ENCODE results near the gene CATSPERE. TPM values are rescaled to one million over a fixed set of nuclear protein-coding genes. Genes with fewer than 3 reads are reported as not detected.

Gene CATSPERE
- total RNA-seq, 2 experiments from 2014 or later: 0.30 to 0.44 TPM

GRCh38 chr1:244436336-244437085 lies 24.6 kb upstream of the CATSPERE start:
- Mint-ChIP-seq H3K27ac (peak overlapping the region; percentile 58), H3K36me3 (peaks cover 36% of the 10 kb centered on the region), H3K4me3 (no peak overlapping the region), H3K9me3 (ENCODE audit: low read depth) (no peaks in the 10 kb centered on the region), H3K4me1 (peaks cover 16% of the 10 kb centered on the region), H3K27me3 (no peaks in the 10 kb centered on the region)
- ATAC-seq: no peak
- CTCF ChIA-PET: no interaction called here
- no peak for DNase-seq

DNA sequence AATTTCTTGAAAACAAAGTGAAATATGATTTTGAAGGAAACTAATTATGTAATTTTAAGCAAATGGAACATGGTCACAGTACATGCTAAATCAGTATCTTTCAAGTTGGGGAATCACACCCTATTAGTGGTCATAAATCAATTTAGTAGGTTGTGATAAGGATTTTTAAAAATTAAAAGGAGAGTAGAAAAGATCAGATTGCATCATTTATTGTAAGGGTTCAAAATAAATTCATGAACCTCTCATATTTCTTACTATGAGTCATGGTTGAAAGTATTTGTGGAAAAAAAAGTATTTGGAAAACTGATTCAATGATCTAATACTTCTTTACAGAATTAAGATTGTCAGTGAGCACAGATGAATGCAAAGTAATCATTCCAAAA lies 24.0 kb upstream of the CATSPERE start:
- peaks cover 33% of the 10 kb centered on the region for H3K36me3 Mint-ChIP-seq
- no peak overlapping the region for H3K27ac Mint-ChIP-seq
- H3K4me1 Mint-ChIP-seq: peaks cover 16% of the 10 kb centered on the region
- CTCF ChIA-PET: no interaction called here
- no peak for DNase-seq
- H3K9me3 Mint-ChIP-seq (ENCODE audit: low read depth): no peaks in the 10 kb centered on the region
- ATAC-seq: no peak
- H3K27me3 Mint-ChIP-seq: no peaks in the 10 kb centered on the region
- H3K4me3 Mint-ChIP-seq: no peak overlapping the region

GRCh38 chr1:244439391-244440032 lies 21.6 kb upstream of the CATSPERE start:
- Mint-ChIP-seq H3K27me3 (no peaks in the 10 kb centered on the region), H3K4me3 (no peak overlapping the region), H3K27ac (no peak overlapping the region), H3K9me3 (ENCODE audit: low read depth) (no peaks in the 10 kb centered on the region), H3K4me1 (peaks cover 19% of the 10 kb centered on the region), H3K36me3 (peaks cover 33% of the 10 kb centered on the region)
- no peak for DNase-seq
- CTCF ChIA-PET: no interaction called here
- no peak for ATAC-seq

DNA sequence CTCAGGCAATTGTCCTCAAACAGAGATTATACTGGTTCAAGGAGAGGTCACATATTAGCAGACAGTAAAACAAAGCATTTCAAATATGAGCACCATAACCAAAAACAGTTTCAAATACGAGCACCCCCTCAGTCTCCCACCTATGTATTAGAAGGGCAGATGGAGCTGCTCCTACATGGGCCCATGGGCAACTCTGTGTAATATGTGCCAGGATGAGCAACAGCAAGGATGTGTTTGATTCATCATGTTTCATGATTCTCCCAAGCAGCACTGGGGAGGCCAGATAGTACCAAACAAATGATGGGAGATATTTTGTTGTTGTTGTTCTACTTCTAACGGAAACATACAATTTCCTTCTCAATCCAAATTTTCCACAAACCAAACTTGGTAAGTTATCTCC lies 18.2 kb upstream of the CATSPERE start:
- Mint-ChIP-seq H3K27me3 (no peaks in the 10 kb centered on the region), H3K9me3 (ENCODE audit: low read depth) (no peaks in the 10 kb centered on the region), H3K36me3 (peaks cover 29% of the 10 kb centered on the region), H3K4me3 (no peak overlapping the region), H3K27ac (no peak overlapping the region), H3K4me1 (peaks cover 35% of the 10 kb centered on the region)
- DNase-seq (no peak), ATAC-seq (no peak)
- CTCF ChIA-PET: interaction anchor here (0.6 kb wide), 1 partner anchor 161 kb away, joined by 3 read pairs; no protein-coding TSS in a partner anchor

- DNase-seq: no peak
- no peak for ATAC-seq
- H3K27me3 Mint-ChIP-seq: no peaks in the 10 kb centered on the region
- CTCF ChIA-PET: interaction anchor here (1.2 kb wide), 1 partner anchor 17 kb away, joined by 3 read pairs; no protein-coding TSS in a partner anchor
- H3K27ac Mint-ChIP-seq: no peak overlapping the region
- H3K4me1 Mint-ChIP-seq: peaks cover 46% of the 10 kb centered on the region
- no peak overlapping the region for H3K4me3 Mint-ChIP-seq
- no peaks in the 10 kb centered on the region for H3K9me3 Mint-ChIP-seq (ENCODE audit: low read depth)
- H3K36me3 Mint-ChIP-seq: peaks cover 36% of the 10 kb centered on the region
These were observed 16.2 kb upstream of the CATSPERE start for GRCh38 chr1:244444854-244445253.

DNA sequence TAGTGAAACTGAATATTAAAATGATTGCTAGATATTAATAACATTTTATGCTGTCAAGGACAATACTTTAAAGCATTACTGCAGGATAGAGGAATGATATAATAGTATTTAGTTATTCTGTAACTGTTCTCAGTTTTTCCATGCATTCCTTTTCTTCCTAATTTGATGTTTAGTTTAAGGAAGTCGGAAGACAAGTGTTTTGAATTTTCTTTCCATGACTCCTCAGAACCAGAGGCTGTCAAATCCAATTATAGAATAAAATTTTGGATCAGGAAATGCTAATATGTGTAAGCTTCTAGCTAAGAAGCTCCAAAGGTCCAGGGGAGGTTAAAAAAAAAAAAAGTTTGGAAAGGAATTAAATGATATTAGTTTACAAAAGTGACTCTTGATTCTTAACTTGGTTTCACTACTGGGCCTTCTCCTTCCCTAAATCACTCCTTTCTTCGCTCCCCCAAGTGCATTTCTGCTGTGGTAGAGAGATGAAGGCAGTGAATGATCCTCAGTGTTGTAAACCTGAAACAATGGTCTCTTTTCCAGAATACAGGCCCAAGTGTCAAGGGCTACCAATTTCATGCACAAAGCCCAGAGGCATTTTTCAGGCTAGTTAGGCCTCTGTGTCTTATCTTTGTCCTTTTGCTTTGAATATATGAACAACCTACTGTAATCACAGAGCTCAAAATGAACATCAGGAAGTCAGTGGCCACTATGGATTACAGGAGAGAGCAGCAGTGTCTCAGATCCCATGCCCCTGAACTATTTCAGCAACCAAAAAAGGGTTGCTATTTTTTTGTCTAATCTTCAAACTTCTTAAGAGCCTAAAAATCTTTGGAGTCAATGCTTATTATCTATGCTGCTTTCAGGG lies 15.5 kb upstream of the CATSPERE start:
- Mint-ChIP-seq H3K9me3 (ENCODE audit: low read depth) (no peaks in the 10 kb centered on the region), H3K4me1 (peaks cover 52% of the 10 kb centered on the region), H3K27me3 (no peaks in the 10 kb centered on the region), H3K27ac (peak overlapping the region; percentile 74), H3K36me3 (peaks cover 40% of the 10 kb centered on the region), H3K4me3 (no peak overlapping the region)
- ATAC-seq: no peak
- CTCF ChIA-PET: interaction anchor here (0.6 to 1.2 kb wide), 3 partner anchors 18 to 467 kb away, joined by 3 read pairs; no protein-coding TSS in a partner anchor
- no peak for DNase-seq

- Mint-ChIP-seq H3K36me3 (peaks cover 41% of the 10 kb centered on the region), H3K4me3 (no peak overlapping the region), H3K4me1 (peaks cover 52% of the 10 kb centered on the region), H3K27ac (peak overlapping the region; percentile 10), H3K27me3 (no peaks in the 10 kb centered on the region), H3K9me3 (ENCODE audit: low read depth) (no peaks in the 10 kb centered on the region)
- ATAC-seq (no peak), DNase-seq (no peak)
- CTCF ChIA-PET: interaction anchor here (1.2 kb wide), 1 partner anchor 469 kb away, joined by 3 read pairs; no protein-coding TSS in a partner anchor
These were observed 14.0 kb upstream of the CATSPERE start for GRCh38 chr1:244447024-244447423.

DNA sequence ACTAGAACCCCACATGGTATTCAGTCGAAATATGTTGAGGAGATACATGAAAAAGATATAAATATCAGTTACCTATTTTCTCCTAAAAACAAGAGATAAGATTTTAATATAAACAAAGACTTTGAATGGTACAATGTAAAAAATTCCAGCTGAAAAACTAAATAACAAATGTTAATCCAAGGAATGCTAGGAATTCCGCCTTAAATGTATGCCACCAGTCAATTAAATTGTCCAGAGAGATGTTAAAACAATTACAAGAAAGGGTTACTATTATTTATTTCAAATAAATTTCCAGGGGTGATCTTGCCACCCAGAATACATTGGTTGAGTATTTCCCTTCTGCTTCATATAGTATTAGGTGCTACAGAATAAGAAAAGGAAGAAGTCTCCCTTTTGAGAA lies 13.5 kb upstream of the CATSPERE start:
- no peak overlapping the region for H3K27ac Mint-ChIP-seq
- no peaks in the 10 kb centered on the region for H3K9me3 Mint-ChIP-seq (ENCODE audit: low read depth)
- H3K4me1 Mint-ChIP-seq: peaks cover 56% of the 10 kb centered on the region
- CTCF ChIA-PET: no interaction called here
- ATAC-seq: no peak
- H3K4me3 Mint-ChIP-seq: no peak overlapping the region
- DNase-seq: no peak
- H3K27me3 Mint-ChIP-seq: no peaks in the 10 kb centered on the region
- peaks cover 40% of the 10 kb centered on the region for H3K36me3 Mint-ChIP-seq

GRCh38 chr1:244448279-244449036 lies 12.6 kb upstream of the CATSPERE start:
- CTCF ChIA-PET: interaction anchor here (1.2 kb wide), 1 partner anchor 135 kb away, joined by 3 read pairs; no protein-coding TSS in a partner anchor

GRCh38 chr1:244449936-244450508 lies 11.1 kb upstream of the CATSPERE start:
- DNase-seq: no peak
- H3K27ac Mint-ChIP-seq: peak overlapping the region; percentile 99
- no peak for ATAC-seq
- peaks cover 57% of the 10 kb centered on the region for H3K4me1 Mint-ChIP-seq
- peak overlapping the region; percentile 97 for H3K4me3 Mint-ChIP-seq
- CTCF ChIA-PET: interaction anchor here (0.8 to 1.3 kb wide), 4 partner anchors 19 to 153 kb away, joined by 3 to 4 read pairs (median 3); no protein-coding TSS in a partner anchor
- no peaks in the 10 kb centered on the region for H3K27me3 Mint-ChIP-seq
- H3K9me3 Mint-ChIP-seq (ENCODE audit: low read depth): no peaks in the 10 kb centered on the region
- peaks cover 36% of the 10 kb centered on the region for H3K36me3 Mint-ChIP-seq

More at GRCh38 chr1:244448279-244449036, 12.6 kb upstream of the CATSPERE start:
- no peaks in the 10 kb centered on the region for H3K9me3 Mint-ChIP-seq (ENCODE audit: low read depth)
- H3K4me1 Mint-ChIP-seq: peaks cover 63% of the 10 kb centered on the region
- H3K27ac Mint-ChIP-seq: no peak overlapping the region
- DNase-seq: no peak
- no peak overlapping the region for H3K4me3 Mint-ChIP-seq
- H3K36me3 Mint-ChIP-seq: peaks cover 36% of the 10 kb centered on the region
- H3K27me3 Mint-ChIP-seq: no peaks in the 10 kb centered on the region
- ATAC-seq: no peak

DNA sequence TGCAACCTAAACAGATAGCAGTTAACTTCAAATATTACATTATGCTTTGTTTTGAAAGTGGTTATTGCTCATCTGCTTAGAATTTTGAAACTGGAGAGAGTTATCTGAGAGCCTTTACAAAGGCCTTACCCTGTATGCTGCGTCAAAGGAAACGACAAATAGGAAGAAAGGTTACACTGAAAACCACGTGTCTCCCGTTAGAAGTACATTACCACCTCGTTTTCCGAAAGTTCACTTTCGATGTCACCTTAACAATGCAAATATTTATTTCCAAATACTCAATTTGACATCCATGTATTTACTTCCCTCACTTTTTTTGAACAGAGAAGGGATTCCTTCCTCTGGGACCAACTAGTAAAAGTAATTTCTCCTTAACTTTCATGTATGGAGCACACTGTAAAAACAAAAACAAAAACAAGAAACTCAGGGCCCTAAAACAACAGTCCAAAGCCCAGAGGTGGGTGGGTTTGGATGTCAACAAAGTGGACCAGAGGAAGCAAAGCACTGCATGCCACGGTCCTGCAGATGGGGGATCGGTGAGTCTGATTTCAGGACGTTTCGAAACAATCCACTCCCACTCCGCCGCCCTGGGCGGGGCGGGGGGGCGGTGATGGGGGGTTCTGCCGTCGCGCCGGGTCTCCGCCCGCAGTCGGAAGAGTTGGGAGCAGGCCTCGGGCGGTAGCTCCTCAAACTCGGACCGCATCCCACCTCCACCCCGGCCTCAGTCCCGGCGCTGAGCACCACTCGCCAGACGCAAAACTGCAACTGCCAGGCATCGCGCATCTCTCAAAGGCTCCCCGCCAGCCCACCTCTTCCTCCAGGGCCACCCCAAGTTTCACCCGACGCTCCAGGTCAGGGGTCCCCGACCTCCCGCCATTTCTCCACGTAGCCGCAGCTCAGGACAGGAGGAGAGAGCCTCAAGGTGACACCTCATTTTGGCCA lies 10.2 kb upstream of the CATSPERE start:
- ATAC-seq (peak; percentile 10), DNase-seq (peak; percentile 76)
- Mint-ChIP-seq H3K27ac (peak overlapping the region; percentile 99), H3K36me3 (peaks cover 35% of the 10 kb centered on the region), H3K27me3 (no peaks in the 10 kb centered on the region), H3K4me1 (peaks cover 50% of the 10 kb centered on the region), H3K4me3 (peak overlapping the region; percentile 97), H3K9me3 (ENCODE audit: low read depth) (no peaks in the 10 kb centered on the region)
- CTCF ChIA-PET: interaction anchor here (1.3 kb wide), 1 partner anchor 152 kb away, joined by 3 read pairs; no protein-coding TSS in a partner anchor
